GM19023 (cell line): ENCODE results near the gene ARMH1.

Experiments used
- ATAC-seq: cut with Tn5 transposase; IDR thresholded peaks from one replicate; pipeline ENCODE4 v1.9.1; 2021; ENCODE audit warnings: mild to moderate bottlenecking, moderate library complexity; ENCODE audit not compliant: unreplicated experiment

Gene ARMH1

GRCh38 chr1:44643721-44644334, 30.7 kb upstream of the ARMH1 start:
- no peak for ATAC-seq

GRCh38 chr1:44644806-44645205, 29.7 kb upstream of the ARMH1 start:
- ATAC-seq, result no peak

- ATAC-seq, result no peak
These were observed 28.9 kb upstream of the ARMH1 start for GRCh38 chr1:44645476-44646244.

- no peak for ATAC-seq
These were observed 28.0 kb upstream of the ARMH1 start for GRCh38 chr1:44646261-44647110.

GRCh38 chr1:44647896-44648295, 26.6 kb upstream of the ARMH1 start:
- ATAC-seq, result no peak

- no peak for ATAC-seq
These were observed 25.8 kb upstream of the ARMH1 start for GRCh38 chr1:44648529-44649250.

- no peak for ATAC-seq
These were observed 24.7 kb upstream of the ARMH1 start for GRCh38 chr1:44649788-44650158.

- ATAC-seq, result no peak
These were observed 24.2 kb upstream of the ARMH1 start for GRCh38 chr1:44650159-44650831.

- no peak for ATAC-seq
These were observed 23.4 kb upstream of the ARMH1 start for GRCh38 chr1:44651069-44651468.

GRCh38 chr1:44652445-44653106, 21.9 kb upstream of the ARMH1 start:
- ATAC-seq, result peak; percentile 70

- no peak for ATAC-seq
These were observed 21.2 kb upstream of the ARMH1 start for GRCh38 chr1:44653107-44653964.

- no peak for ATAC-seq
These were observed 19.8 kb upstream of the ARMH1 start for GRCh38 chr1:44654621-44655187.

- no peak for ATAC-seq
These were observed 18.9 kb upstream of the ARMH1 start for GRCh38 chr1:44655609-44656008.

GRCh38 chr1:44659566-44659965, 14.9 kb upstream of the ARMH1 start:
- no peak for ATAC-seq

GRCh38 chr1:44660176-44660575, 14.3 kb upstream of the ARMH1 start:
- no peak for ATAC-seq

- no peak for ATAC-seq
These were observed 12.5 kb upstream of the ARMH1 start for GRCh38 chr1:44661781-44662682.

GRCh38 chr1:44662683-44663030, 11.9 kb upstream of the ARMH1 start:
- no peak for ATAC-seq

- no peak for ATAC-seq
These were observed 11.1 kb upstream of the ARMH1 start for GRCh38 chr1:44663417-44663816.
